Caco-2 (cell line): ENCODE measurements around the gene RPL15. TPM values are rescaled to one million over a fixed set of nuclear protein-coding genes. Genes with fewer than 3 reads are reported as not detected.

Experiments used
- BruUV-seq: library from RNA; stranded (reverse); fragments of 400-500 nt; replicated peaks from 2 replicates; lab custom pipeline; 2021; lab: Mats Ljungman, UMichigan
- CTCF ChIA-PET: fragments of 300-600 bp; sonication (Branson Sonifier 250); formaldehyde crosslinking; loops from one replicate; lab custom pipeline; 2022; ENCODE audit warnings: antibody characterized with exemption; lab: Charles Lee
- POLR2A ChIA-PET: fragments of 300-600 bp; sonication (Branson Sonifier 250); formaldehyde crosslinking; loops from one replicate; lab custom pipeline; 2022; ENCODE audit warnings: antibody characterized with exemption; lab: Charles Lee
- DNase-seq, 2 experiments: peaks; one replicate each; pipeline versions ENCODE4 v3.0.0 to v3.0.0-alpha.2; 2020 to 2022
- H3K27me3 ChIP-seq: replicated peaks from 2 replicates; pipeline ENCODE4 v1.6.0; 2011; ENCODE audit warnings: low read length; ENCODE audit not compliant: control insufficient read depth, insufficient read depth
- H3K36me3 ChIP-seq: 2 replicates; pipeline ENCODE4 v1.5.1; 2011; ENCODE audit warnings: low read length; ENCODE audit not compliant: control insufficient read depth, insufficient read depth
- H3K4me1 ChIP-seq: fragments of 250-450 bp; sonication (Bioruptor Pico); 2 replicates; pipeline ENCODE4 v1.5.1; 2020; ENCODE audit warnings: mild to moderate bottlenecking
- H3K4me3 ChIP-seq: 2 replicates; pipeline ENCODE4 v1.5.1; 2011; ENCODE audit warnings: low read depth, mild to moderate bottlenecking, control low read depth, low read length
- H3K9me3 ChIP-seq: fragments of 250-450 bp; sonication (Bioruptor Pico); 2 replicates; pipeline ENCODE4 v1.5.1; 2020; ENCODE audit warnings: mild to moderate bottlenecking, moderate library complexity
- H3K27ac Mint-ChIP-seq: one replicate; pipeline ENCODE4 v1.8.0; 2022; ENCODE audit warnings: mixed read lengths; ENCODE audit not compliant: unreplicated experiment
- H3K27me3 Mint-ChIP-seq: one replicate; pipeline ENCODE4 v1.8.0; 2022; ENCODE audit warnings: mixed read lengths; ENCODE audit not compliant: insufficient read depth, unreplicated experiment
- H3K36me3 Mint-ChIP-seq: one replicate; pipeline ENCODE4 v1.8.0; 2022; ENCODE audit warnings: mild to moderate bottlenecking, mixed read lengths; ENCODE audit not compliant: insufficient read depth, unreplicated experiment
- H3K4me1 Mint-ChIP-seq: one replicate; pipeline ENCODE4 v1.8.0; 2022; ENCODE audit warnings: low read depth, mixed read lengths; ENCODE audit not compliant: unreplicated experiment
- H3K4me3 Mint-ChIP-seq: one replicate; pipeline ENCODE4 v1.8.0; 2022; ENCODE audit warnings: mild to moderate bottlenecking, moderate library complexity, mixed read lengths; ENCODE audit not compliant: unreplicated experiment
- H3K9me3 Mint-ChIP-seq: one replicate; pipeline ENCODE4 v1.8.0; 2022; ENCODE audit warnings: mixed read lengths; ENCODE audit not compliant: unreplicated experiment
- CTCF ChIP-seq, 2 experiments: fragments of 200-600 bp in 1 of 2; IDR thresholded peaks; 1 replicate in 1 of 2; 2 replicates in 1 of 2; pipeline versions ENCODE4 v1.5.1 to v1.8.0; 2011 to 2022; ENCODE audit warnings: antibody characterized with exemption in 1 of 2, control low read depth in 1 of 2, inconsistent platforms in 1 of 2, low read depth in 1 of 2, low read length in 1 of 2, mild to moderate bottlenecking in 1 of 2, moderate library complexity in 1 of 2; ENCODE audit not compliant: insufficient read depth in 1 of 2, severe bottlenecking in 1 of 2, unreplicated experiment in 1 of 2
- intact Hi-C: fragments of 100-400 bp; cut with micrococcal nuclease; formaldehyde crosslinking; loops from one replicate; pipeline ENCODE4 v1.10.0; 2022; ENCODE audit not compliant: unreplicated experiment
- total RNA-seq: library from RNA; stranded (reverse); gene quantifications from 2 replicates; pipeline ENCODE4 v1.2.3, GENCODE V29; 2022

RPL15 gene
- total RNA-seq, 1 experiment from 2014 or later: 1,698 TPM

GRCh38 chr3:23940775-23941174 lies 23.8 kb downstream of the RPL15 start:
- no peak overlapping the region for H3K4me3 Mint-ChIP-seq
- ChIA-PET CTCF (no interaction called here), POLR2A (no interaction called here)
- H3K4me3 ChIP-seq: no peak overlapping the region
- BruUV-seq: no TSS peak
- peaks cover 9% of the 10 kb centered on the region for H3K36me3 Mint-ChIP-seq
- no peaks in the 10 kb centered on the region for H3K36me3 ChIP-seq
- no peaks in the 10 kb centered on the region for H3K9me3 ChIP-seq
- no peaks in the 10 kb centered on the region for H3K27me3 Mint-ChIP-seq
- H3K27me3 ChIP-seq: no peaks in the 10 kb centered on the region
- intact Hi-C loops: loop anchor here (10.0 kb wide), 1 partner anchor 514 kb away; no protein-coding TSS in a partner anchor
- H3K9me3 Mint-ChIP-seq: peaks cover 9% of the 10 kb centered on the region
- peaks cover 4% of the 10 kb centered on the region; the same call in 1 of the 2 replicates for H3K4me1 ChIP-seq
- no peak overlapping the region for H3K27ac Mint-ChIP-seq
- TF ChIP-seq CTCF (IDR thresholded peaks at IDR 0.05; ENCODE audit: insufficient read depth in 1 of 2, low read depth in 1 of 2, low read length in 1 of 2, severe bottlenecking in 1 of 2, unreplicated experiment in 1 of 2): no peak
- peaks cover 13% of the 10 kb centered on the region for H3K4me1 Mint-ChIP-seq
- DNase-seq: no peak

GRCh38 chr3:23941440-23941839 lies 24.5 kb downstream of the RPL15 start:
- H3K36me3 Mint-ChIP-seq: peaks cover 15% of the 10 kb centered on the region
- peaks cover 9% of the 10 kb centered on the region for H3K9me3 Mint-ChIP-seq
- H3K27ac Mint-ChIP-seq: no peak overlapping the region
- H3K4me3 ChIP-seq: no peak overlapping the region
- no peaks in the 10 kb centered on the region for H3K9me3 ChIP-seq
- CTCF ChIA-PET: no interaction called here
- no peak for DNase-seq
- POLR2A ChIA-PET: no interaction called here
- H3K36me3 ChIP-seq: no peaks in the 10 kb centered on the region
- H3K4me3 Mint-ChIP-seq: no peak overlapping the region
- no peak for TF ChIP-seq CTCF (IDR thresholded peaks at IDR 0.05; ENCODE audit: insufficient read depth in 1 of 2, low read depth in 1 of 2, low read length in 1 of 2, severe bottlenecking in 1 of 2, unreplicated experiment in 1 of 2)
- BruUV-seq: no TSS peak
- H3K27me3 ChIP-seq: no peaks in the 10 kb centered on the region
- H3K27me3 Mint-ChIP-seq: no peaks in the 10 kb centered on the region
- intact Hi-C loops: loop anchor here (10.0 kb wide), 1 partner anchor 513 kb away; no protein-coding TSS in a partner anchor
- peaks cover 4% of the 10 kb centered on the region; the same call in 1 of the 2 replicates for H3K4me1 ChIP-seq
- H3K4me1 Mint-ChIP-seq: peaks cover 13% of the 10 kb centered on the region

GRCh38 chr3:23942546-23942945 lies 25.6 kb downstream of the RPL15 start:
- intact Hi-C loops: loop anchor here (10.0 kb wide), 1 partner anchor 512 kb away; no protein-coding TSS in a partner anchor
- no peak overlapping the region for H3K4me3 Mint-ChIP-seq

More at GRCh38 chr3:23942546-23942945, 25.6 kb downstream of the RPL15 start:
- CTCF ChIA-PET: no interaction called here
- BruUV-seq: no TSS peak
- peaks cover 20% of the 10 kb centered on the region for H3K4me1 Mint-ChIP-seq
- POLR2A ChIA-PET: no interaction called here
- peaks cover 20% of the 10 kb centered on the region for H3K36me3 Mint-ChIP-seq
- H3K27me3 Mint-ChIP-seq: no peaks in the 10 kb centered on the region
- no peak for DNase-seq
- Histone ChIP-seq H3K27me3 (no peaks in the 10 kb centered on the region), H3K36me3 (no peaks in the 10 kb centered on the region), H3K4me1 (peaks cover 13% of the 10 kb centered on the region), H3K4me3 (no peak overlapping the region), H3K9me3 (no peaks in the 10 kb centered on the region)
- no peak for TF ChIP-seq CTCF (IDR thresholded peaks at IDR 0.05; ENCODE audit: insufficient read depth in 1 of 2, low read depth in 1 of 2, low read length in 1 of 2, severe bottlenecking in 1 of 2, unreplicated experiment in 1 of 2)
- peaks cover 9% of the 10 kb centered on the region for H3K9me3 Mint-ChIP-seq
- H3K27ac Mint-ChIP-seq: no peak overlapping the region
